RWPE1 (cell line): ENCODE results near the gene GMPS.

Experiments
- CTCF ChIA-PET: fragments of 350-600 bp; sonication (Branson Sonifier 250); formaldehyde crosslinking; extraction: SDS; loops from one replicate; lab custom pipeline; 2021; lab: Yijun Ruan, JAX
- POLR2A ChIA-PET: fragments of 400-600 bp; formaldehyde crosslinking; extraction: SDS; loops from one replicate; lab custom pipeline; 2020; ENCODE audit warnings: antibody characterized with exemption; ENCODE audit not compliant: low non-redundant PET; lab: Yijun Ruan, JAX
- DNase-seq: peaks from one replicate; pipeline ENCODE4 v3.0.0; 2012; ENCODE audit warnings: low spot score
- H3K27ac ChIP-seq: fragments of 450-650 bp; 2 replicates; pipeline ENCODE4 v1.5.1; 2017
- TF ChIP-seq, protein P1 (sequence below): fragments of 450-650 bp; conservative IDR thresholded peaks from 2 replicates; pipeline ENCODE4 v1.5.1; 2017; ENCODE audit warnings: low read depth, mild to moderate bottlenecking

The GMPS gene

DNA sequence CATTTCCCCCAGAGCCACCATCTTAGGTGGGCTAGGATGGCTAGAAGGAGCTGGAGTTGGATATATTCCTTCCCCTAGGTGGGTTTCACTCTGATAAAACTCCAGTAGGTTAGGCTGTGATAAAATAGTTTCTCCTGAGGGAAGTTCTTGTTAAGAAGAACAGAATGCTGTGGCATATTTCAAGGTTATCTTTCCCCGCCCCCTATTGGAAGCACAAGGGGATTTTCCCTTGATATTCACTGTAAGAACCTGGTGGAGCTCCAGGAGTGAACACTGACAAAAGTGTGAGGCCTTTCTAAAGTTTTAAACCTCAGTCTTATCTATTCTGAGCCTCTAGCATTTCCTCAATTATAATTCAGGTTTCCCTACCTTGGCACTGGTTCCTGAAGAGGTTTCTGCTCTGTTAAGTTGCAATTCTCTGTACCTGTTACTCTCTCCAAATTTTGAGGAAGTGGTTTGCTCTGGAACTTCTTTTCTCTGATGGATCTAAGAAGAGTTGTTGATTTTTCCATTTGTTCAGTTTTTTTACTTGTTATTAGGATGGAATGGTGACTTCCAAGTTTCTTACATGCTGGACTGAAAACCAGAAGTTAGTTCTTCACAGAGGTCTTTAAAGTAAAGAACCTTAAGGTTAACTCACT lies 113.5 kb downstream of the GMPS start:
- ChIA-PET POLR2A (no interaction called here), CTCF (interaction anchor here (0.5 kb wide), 1 partner anchor 30 kb away, joined by 3 read pairs; no protein-coding TSS in a partner anchor)
- no peak for DNase-seq
- no peak overlapping the region for H3K27ac ChIP-seq
- TF ChIP-seq, protein P1, sequence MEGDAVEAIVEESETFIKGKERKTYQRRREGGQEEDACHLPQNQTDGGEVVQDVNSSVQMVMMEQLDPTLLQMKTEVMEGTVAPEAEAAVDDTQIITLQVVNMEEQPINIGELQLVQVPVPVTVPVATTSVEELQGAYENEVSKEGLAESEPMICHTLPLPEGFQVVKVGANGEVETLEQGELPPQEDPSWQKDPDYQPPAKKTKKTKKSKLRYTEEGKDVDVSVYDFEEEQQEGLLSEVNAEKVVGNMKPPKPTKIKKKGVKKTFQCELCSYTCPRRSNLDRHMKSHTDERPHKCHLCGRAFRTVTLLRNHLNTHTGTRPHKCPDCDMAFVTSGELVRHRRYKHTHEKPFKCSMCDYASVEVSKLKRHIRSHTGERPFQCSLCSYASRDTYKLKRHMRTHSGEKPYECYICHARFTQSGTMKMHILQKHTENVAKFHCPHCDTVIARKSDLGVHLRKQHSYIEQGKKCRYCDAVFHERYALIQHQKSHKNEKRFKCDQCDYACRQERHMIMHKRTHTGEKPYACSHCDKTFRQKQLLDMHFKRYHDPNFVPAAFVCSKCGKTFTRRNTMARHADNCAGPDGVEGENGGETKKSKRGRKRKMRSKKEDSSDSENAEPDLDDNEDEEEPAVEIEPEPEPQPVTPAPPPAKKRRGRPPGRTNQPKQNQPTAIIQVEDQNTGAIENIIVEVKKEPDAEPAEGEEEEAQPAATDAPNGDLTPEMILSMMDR = no peak

DNA sequence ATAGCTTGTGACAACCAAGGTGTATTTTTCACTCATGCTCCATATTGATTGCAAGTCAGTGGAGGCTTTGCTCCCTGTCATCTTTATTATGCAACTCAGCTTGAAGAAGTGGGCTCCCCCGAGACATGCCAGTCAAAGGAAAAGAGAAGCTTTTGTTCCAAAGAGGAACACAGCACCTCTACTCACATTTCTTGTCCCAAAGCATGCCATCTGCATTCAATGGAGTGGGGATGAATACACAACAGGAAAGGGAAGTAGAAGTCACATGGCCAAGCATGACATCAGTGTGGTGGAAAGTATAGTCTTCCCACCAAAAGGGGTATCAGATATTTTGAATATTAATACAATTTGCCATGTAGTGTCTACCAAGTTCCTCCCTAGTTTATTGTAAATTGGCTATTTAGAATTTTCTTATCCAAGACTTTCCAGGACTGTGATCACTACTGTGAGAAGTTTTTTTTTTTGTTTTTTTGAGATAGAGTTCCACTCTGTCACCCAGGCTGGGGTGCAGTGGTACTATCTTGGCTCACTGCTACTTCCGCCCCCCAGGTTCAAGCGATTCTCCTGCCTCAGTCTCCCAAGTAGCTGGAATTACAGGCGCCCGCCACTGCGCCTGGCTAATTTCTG lies 114.5 kb downstream of the GMPS start:
- CTCF ChIA-PET = no interaction called here
- DNase-seq = no peak
- POLR2A ChIA-PET = no interaction called here

DNA sequence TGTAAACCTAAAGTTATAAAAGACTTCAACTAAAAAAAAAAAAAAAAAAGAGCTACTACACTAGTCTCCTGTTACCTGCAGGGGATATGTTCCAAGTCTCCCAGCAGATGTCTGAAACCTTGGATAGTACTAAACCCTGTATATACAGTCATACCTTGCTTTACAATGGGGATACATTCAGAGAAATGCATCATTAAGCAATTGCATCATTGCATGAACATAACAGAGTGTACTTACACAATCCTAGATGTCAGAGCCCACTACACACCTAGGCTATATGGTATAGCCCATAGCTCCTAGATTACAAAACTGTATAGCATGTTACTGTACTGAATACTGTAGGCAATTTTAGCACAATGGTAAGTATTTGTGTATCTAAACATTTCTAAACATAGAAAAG lies 119.1 kb downstream of the GMPS start:
- POLR2A ChIA-PET = no interaction called here
- CTCF ChIA-PET = interaction anchor here (0.8 kb wide), 1 partner anchor 21 kb away, joined by 8 read pairs; no protein-coding TSS in a partner anchor
- H3K27ac ChIP-seq = no peak overlapping the region
- TF ChIP-seq, protein P1 = no peak
- no peak for DNase-seq

More for the DNA sequence above, 114.5 kb downstream of the GMPS start:
- no peak overlapping the region for H3K27ac ChIP-seq
- TF ChIP-seq, protein P1 = no peak

DNA sequence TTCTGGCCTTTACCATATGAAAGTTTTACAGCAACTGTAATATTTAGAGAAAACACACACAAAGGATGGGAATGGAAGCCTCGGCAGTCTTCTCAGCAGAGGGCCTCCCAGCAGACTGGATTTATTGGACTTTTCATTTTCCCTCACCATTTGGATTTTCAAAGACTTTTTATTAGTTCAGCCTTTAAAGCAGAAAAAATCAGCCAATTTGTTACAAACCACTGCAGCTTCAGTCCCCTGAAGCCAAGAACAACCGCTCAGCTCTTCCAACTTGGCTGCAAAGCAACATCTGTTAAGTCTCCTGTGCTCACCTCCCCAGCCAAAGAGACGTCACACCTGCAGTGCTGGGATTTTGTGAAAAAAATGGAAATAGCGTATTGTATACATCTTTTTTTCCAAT lies 120.8 kb downstream of the GMPS start:
- ChIA-PET POLR2A (no interaction called here), CTCF (no interaction called here)
- H3K27ac ChIP-seq = no peak overlapping the region
- no peak for DNase-seq
- TF ChIP-seq, protein P1 = no peak

DNA sequence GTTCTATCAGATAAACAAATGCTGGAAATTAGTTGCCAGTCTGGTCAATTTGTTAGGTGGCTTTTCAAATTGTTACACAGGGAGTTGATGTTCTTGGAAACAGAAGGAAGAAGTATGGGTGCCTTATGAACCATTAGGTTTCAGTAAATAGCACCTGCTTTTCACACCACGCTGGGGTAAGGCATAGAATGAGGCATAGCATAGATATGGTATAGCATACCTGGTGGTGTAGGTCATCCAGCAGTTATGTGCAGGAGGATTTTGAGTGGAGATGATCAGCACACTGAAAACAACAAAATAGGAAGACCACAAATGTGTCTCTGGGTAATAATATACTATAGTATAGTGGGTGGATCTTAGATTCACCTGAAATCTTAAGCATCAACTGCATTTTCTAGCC lies 121.4 kb downstream of the GMPS start:
- no peak overlapping the region for H3K27ac ChIP-seq
- peak; percentile 7 for DNase-seq
- CTCF ChIA-PET = no interaction called here
- POLR2A ChIA-PET = no interaction called here
- TF ChIP-seq, protein P1 = no peak
